Fibroblast of pulmonary artery (primary cell): Measurements from ENCODE around the gene MYH7B.

ENCODE experiments used
- DNase-seq: peaks from one replicate; pipeline ENCODE4 v3.0.0-alpha.2; 2010; ENCODE audit warnings: low read depth
- H3K4me3 ChIP-seq: replicated peaks from 2 replicates; pipeline ENCODE4 v1.5.1; 2011; ENCODE audit warnings: low read depth, mild to moderate bottlenecking, control low read depth, low read length, moderate library complexity
- CTCF ChIP-seq: IDR thresholded peaks from 2 replicates; pipeline ENCODE4 v1.5.1; 2011; ENCODE audit warnings: mild to moderate bottlenecking, control low read depth, low read length, inconsistent platforms; ENCODE audit errors: missing control alignments

Gene MYH7B

GRCh38 chr20:34943808-34944567, 11.7 kb upstream of the MYH7B start:
- H3K4me3 ChIP-seq: no peak overlapping the region
- TF ChIP-seq CTCF: no peak
- DNase-seq: peak; percentile 14

- no peak for TF ChIP-seq CTCF
- no peak for DNase-seq
These were observed 10.2 kb upstream of the MYH7B start for GRCh38 chr20:34945315-34946077.

GRCh38 chr20:34946661-34947060, 9.0 kb upstream of the MYH7B start:
- no peak overlapping the region for H3K4me3 ChIP-seq
- no peak for DNase-seq
- TF ChIP-seq CTCF: no peak

More at GRCh38 chr20:34945315-34946077, 10.2 kb upstream of the MYH7B start:
- no peak overlapping the region for H3K4me3 ChIP-seq

- TF ChIP-seq CTCF: no peak
- no peak overlapping the region for H3K4me3 ChIP-seq
- no peak for DNase-seq
These were observed 8.3 kb upstream of the MYH7B start for GRCh38 chr20:34947336-34947735.

GRCh38 chr20:34948030-34948429, 7.6 kb upstream of the MYH7B start:
- no peak overlapping the region for H3K4me3 ChIP-seq
- peak; percentile 72 for DNase-seq

GRCh38 chr20:34949120-34949519, 6.5 kb upstream of the MYH7B start:
- no peak overlapping the region for H3K4me3 ChIP-seq
- TF ChIP-seq CTCF: no peak
- DNase-seq: no peak

More at GRCh38 chr20:34948030-34948429, 7.6 kb upstream of the MYH7B start:
- peak; percentile 5 for TF ChIP-seq CTCF

- TF ChIP-seq CTCF: no peak
- DNase-seq: no peak
- no peak overlapping the region for H3K4me3 ChIP-seq
These were observed 4.4 kb upstream of the MYH7B start for GRCh38 chr20:34951252-34951651.
